Endometrial microvascular endothelial cells (primary cell): Measurements from ENCODE around the gene CD2AP. TPM values are rescaled to one million over a fixed set of nuclear protein-coding genes. Genes with fewer than 3 reads are reported as not detected.
"Not testable (repeated sequence)": the region's sequence is repeated elsewhere in the genome, so short reads cannot be mapped to it uniquely, and the experiment has no call there.

Experiments
- in situ Hi-C: cut with HindIII; loops from 2 replicates; pipeline ENCODE4 v1.10.0; 2017; ENCODE audit warnings: low sequenced_read_pairs, low pct_unique_long_range_greater_than_20kb; ENCODE audit errors: inconsistent ontology term
- total RNA-seq: library from RNA; depleted of rRNA; stranded (reverse); fragments of >200 nt; gene quantifications from one replicate; pipeline ENCODE4 v1.2.3, GENCODE V29; 2015; ENCODE audit errors: inconsistent ontology term

Gene CD2AP, protein sequence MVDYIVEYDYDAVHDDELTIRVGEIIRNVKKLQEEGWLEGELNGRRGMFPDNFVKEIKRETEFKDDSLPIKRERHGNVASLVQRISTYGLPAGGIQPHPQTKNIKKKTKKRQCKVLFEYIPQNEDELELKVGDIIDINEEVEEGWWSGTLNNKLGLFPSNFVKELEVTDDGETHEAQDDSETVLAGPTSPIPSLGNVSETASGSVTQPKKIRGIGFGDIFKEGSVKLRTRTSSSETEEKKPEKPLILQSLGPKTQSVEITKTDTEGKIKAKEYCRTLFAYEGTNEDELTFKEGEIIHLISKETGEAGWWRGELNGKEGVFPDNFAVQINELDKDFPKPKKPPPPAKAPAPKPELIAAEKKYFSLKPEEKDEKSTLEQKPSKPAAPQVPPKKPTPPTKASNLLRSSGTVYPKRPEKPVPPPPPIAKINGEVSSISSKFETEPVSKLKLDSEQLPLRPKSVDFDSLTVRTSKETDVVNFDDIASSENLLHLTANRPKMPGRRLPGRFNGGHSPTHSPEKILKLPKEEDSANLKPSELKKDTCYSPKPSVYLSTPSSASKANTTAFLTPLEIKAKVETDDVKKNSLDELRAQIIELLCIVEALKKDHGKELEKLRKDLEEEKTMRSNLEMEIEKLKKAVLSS
- total RNA-seq = 29.1 TPM

DNA sequence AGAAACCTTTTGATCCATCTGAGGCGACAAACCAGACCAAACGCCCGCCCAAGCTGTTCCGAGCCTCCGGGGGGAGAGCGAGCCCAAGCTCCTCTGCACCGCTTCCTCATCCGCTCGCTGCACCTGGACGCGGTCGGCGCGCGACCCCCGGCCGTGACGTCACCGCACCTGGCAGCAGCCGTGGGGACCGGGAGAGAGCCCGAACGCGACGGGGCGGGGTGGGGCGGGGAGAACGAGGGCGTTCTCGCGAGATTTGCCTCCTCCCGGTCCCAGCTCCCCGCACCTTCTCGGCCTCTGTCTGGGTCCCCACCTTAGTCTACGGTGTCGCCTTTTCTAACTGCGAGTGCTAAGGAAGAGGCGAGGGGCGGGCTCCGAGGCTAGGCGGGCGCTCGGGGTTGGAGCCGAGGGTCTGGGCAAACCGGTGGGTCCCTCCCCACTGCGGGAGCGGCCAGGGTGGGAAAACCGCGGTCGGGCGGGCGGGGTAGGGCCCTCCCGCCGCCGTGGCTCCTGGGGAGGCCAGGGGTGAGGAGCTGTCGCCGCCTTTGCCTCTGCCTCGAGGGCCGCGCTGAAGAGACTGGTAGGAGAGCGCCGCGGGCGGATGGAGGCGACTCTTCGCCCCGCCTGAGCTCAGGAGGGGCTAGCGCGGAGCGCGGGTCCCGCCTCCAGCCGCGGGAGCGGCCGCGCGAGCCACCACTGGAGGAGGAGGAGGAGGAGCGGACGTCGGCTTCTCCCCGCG is at the start of gene CD2AP:
Gene CD2AP (plus strand): TSS at position 293 of the 736 bp plus-strand sequence. CDS start 456 bp downstream, outside the sequence.
- in situ Hi-C loops = no loop called here

DNA sequence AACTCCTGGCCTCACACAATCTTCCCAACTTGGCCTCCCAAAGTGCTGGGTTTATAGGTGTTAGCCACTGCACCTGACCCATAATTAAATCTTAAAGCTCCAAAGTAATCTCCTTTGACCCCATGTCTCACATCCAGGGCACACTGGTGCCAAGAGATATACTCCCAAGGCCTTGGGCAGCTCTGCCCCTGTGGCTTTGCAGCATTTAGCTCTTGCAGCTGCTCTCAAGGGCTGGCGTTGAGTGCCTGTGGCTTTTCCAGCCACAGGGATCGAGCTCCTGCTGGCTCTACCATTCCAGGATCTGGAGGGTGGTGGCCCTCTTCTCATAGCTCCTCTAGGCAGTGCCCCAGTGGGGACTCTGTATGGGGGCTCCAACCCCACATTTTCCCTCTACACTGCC is 49.3 kb upstream of the CD2AP start:
- in situ Hi-C loops = no loop called here

- in situ Hi-C loops = no loop called here
Observed at GRCh38 chr6:47428746-47429664, 48.6 kb upstream of the CD2AP start.

- in situ Hi-C loops = no loop called here
Observed at GRCh38 chr6:47434372-47435253, 43.0 kb upstream of the CD2AP start.

DNA sequence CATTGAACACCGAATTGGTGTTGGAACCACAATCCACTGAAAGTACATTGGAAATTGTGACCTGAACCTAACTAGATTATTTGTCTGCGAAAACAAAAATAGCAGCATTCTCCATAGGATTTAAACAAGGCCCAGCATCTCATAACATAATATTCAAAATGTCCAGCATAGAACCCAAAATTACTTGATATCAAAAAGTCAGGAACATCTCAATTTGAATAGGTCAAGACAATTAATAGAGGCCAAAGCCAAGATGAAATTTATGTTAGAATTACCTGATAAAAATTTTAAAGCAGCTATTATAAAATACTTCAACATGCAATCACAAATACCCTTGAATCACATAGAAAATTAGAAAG is 42.4 kb upstream of the CD2AP start:
- in situ Hi-C loops = no loop called here

- in situ Hi-C loops = no loop called here
Observed at GRCh38 chr6:47437592-47437991, 40.0 kb upstream of the CD2AP start.

- in situ Hi-C loops = no loop called here
Observed at GRCh38 chr6:47438481-47439347, 38.9 kb upstream of the CD2AP start.

GRCh38 chr6:47439348-47439668 is 38.3 kb upstream of the CD2AP start:
- in situ Hi-C loops = no loop called here

DNA sequence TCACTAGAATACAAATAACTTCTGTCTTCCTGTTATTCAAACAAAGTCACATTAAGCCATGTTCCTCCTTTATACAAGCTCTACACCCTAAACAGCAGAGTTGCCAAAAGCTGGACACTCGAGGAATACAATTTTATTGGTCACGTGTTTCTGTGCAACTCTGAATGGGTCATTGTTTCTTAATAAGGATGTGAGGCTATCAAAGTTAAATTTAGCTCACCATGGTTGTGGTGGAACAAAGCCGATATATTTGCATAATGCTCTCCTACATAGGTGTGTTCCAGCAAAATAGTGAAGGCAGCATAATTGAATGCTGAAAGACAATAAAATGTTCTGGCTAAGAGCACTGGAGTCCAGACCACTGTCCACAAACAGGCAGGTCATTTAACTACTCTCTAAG is 36.9 kb upstream of the CD2AP start:
- in situ Hi-C loops = no loop called here

DNA sequence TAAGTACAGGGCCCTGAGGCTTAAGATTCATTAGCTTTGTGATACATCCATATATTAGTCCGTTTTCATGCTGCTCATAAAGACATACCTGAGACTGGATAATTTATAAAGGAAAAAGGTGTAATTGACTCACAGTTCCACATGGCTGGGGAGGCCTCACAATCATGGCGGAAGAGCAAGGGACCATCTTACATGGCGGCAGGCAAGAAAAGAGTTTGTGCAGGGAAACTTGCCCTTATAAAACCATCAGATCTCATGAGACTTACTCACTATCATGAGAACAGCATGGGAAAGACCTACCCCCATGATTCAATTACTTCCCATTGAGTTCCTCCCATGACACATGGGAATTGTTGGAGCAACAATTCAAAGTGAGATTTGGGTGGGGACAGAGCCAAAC is 32.6 kb upstream of the CD2AP start:
- in situ Hi-C loops = not testable (repeated sequence)

DNA sequence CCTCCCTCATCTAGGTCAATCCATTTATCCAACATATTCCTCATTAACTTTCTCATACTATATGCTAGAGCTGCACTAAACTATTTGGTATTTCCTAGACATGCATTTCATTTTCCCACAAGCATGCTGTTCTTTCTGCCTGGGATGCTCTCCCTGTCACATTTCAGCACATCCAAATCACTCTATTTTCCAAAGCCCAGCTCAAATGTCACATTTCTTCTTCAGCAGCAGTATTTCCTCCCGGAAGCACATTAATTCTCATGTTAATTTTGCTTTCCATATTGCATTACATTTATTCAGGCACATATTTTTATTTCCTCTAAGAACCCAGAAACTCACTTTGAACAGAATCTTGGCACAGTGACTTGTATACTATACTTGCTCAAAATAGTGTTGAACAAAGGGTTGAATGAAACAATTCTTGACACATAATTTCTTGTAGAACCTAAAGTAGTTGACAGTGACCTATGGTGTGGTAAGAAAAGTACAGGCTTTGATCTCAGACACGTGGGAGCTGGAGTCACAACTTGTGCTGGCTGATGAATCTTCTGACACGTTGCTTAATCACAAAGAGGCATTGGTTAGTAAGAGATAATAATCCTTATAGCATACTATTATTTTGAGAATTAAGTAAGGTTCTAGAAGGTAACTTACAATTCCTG is 30.8 kb upstream of the CD2AP start:
- in situ Hi-C loops = no loop called here

DNA sequence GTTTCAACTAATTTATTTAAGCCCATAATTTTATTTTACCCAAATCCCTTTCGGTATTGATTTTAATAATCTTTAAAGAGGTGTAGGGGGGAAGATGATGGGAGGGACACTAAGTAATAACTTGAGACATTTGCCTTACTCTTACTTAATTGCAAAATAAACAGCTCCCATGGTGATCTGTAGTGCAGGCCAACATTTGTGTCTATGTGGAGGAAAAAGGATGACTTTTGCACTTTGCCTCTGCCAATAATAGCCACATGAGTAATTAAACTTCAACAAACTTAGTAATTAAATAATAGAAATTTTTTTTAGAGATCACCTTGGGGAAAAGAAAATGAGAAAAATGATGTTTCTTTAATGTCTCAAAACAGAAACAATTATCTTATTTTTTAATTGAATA is 29.9 kb upstream of the CD2AP start:
- in situ Hi-C loops = no loop called here

DNA sequence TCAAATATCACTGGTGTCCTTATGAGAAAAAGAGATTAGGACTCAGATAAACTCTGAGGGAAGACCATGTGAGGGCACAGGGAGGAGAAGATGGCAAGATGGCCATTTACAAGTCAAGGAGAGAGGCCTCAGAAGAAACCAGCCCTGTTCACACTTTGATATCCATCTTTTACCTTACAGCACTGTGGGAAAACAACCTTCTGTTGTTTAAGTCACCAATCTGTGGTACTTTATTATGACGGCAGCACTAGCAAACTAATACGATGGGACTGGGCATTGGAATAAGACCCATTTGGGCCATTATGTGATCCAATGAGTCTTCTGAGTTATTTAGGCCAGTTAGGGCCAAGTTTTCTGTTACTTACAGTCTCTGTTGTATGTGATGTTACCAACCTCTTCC is 26.4 kb upstream of the CD2AP start:
- in situ Hi-C loops = no loop called here

DNA sequence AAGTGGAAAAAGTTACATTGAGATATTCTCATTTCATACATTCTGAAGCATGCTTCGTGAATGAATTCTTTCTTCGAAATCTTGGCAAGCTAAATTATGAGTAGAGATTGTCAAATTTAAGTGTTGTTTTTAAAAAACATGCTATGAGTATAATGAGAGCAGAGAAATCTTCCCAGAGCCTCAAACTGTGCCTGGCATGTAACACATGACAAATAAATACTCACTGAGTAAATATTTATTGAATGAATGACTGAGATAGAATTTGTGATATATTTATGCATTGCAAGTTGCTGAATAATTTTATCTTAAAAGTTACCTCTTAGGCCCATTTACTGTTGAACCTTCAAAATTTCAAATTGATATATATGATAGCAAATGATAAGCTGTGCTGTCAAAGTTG is 24.7 kb upstream of the CD2AP start:
- in situ Hi-C loops = no loop called here

- in situ Hi-C loops = no loop called here
Observed at GRCh38 chr6:47453372-47453936, 24.1 kb upstream of the CD2AP start.

- in situ Hi-C loops = no loop called here
Observed at GRCh38 chr6:47454713-47455396, 22.7 kb upstream of the CD2AP start.
